Urothelium cell line (cell line): ENCODE results near the gene GLI3.
A peak's percentile ranks its signal among the peaks of the same experiment; 100 is the strongest.

ENCODE experiments used
- DNase-seq: peaks from one replicate; pipeline ENCODE4 v3.0.0; 2011; ENCODE audit warnings: low spot score, mixed read lengths
- FAIRE-seq: peaks from 2 replicates; lab custom pipeline; 2011; peaks lifted over from hg19 to GRCh38; lab: Jason Lieb, UNC

Gene GLI3

GRCh38 chr7:42236266-42236975 is 588 bp downstream of the GLI3 start:
- DNase-seq (peak; percentile 69), FAIRE-seq (peak; percentile 17)

GRCh38 chr7:42235741-42236161 is 1.3 kb downstream of the GLI3 start:
- peak; percentile 14 for DNase-seq

GRCh38 chr7:42234736-42235135 is 2.3 kb downstream of the GLI3 start:
- DNase-seq (no peak), FAIRE-seq (no peak)

More at GRCh38 chr7:42235741-42236161, 1.3 kb downstream of the GLI3 start:
- FAIRE-seq, result no peak

GRCh38 chr7:42233695-42234331 is 3.2 kb downstream of the GLI3 start:
- FAIRE-seq (peak; percentile 70), DNase-seq (no peak)

GRCh38 chr7:42233171-42233570 is 3.8 kb downstream of the GLI3 start:
- no peak for DNase-seq
- no peak for FAIRE-seq

- DNase-seq (peak; percentile 40), FAIRE-seq (no peak)
Measured at GRCh38 chr7:42232275-42232674, 4.7 kb downstream of the GLI3 start.

GRCh38 chr7:42231043-42231787 is 5.8 kb downstream of the GLI3 start:
- FAIRE-seq, result no peak

GRCh38 chr7:42227936-42228591 is 8.9 kb downstream of the GLI3 start:
- no peak for FAIRE-seq
- DNase-seq, result no peak

More at GRCh38 chr7:42231043-42231787, 5.8 kb downstream of the GLI3 start:
- DNase-seq, result no peak

- DNase-seq (no peak), FAIRE-seq (no peak)
Measured at GRCh38 chr7:42227541-42227935, 9.5 kb downstream of the GLI3 start.

- FAIRE-seq, result no peak
- DNase-seq, result no peak
Measured at GRCh38 chr7:42227021-42227420, 10.0 kb downstream of the GLI3 start.

GRCh38 chr7:42226354-42226941 is 10.6 kb downstream of the GLI3 start:
- DNase-seq (no peak), FAIRE-seq (no peak)

- FAIRE-seq (no peak), DNase-seq (no peak)
Measured at GRCh38 chr7:42224391-42225003, 12.5 kb downstream of the GLI3 start.

- FAIRE-seq, result no peak
- no peak for DNase-seq
Measured at GRCh38 chr7:42222891-42223290, 14.1 kb downstream of the GLI3 start.

GRCh38 chr7:42222125-42222524 is 14.9 kb downstream of the GLI3 start:
- DNase-seq, result no peak
- FAIRE-seq, result no peak

GRCh38 chr7:42221304-42221703 is 15.7 kb downstream of the GLI3 start:
- FAIRE-seq (peak; percentile 83), DNase-seq (no peak)

GRCh38 chr7:42219447-42219846 is 17.6 kb downstream of the GLI3 start:
- no peak for FAIRE-seq
- no peak for DNase-seq

GRCh38 chr7:42218248-42218647 is 18.8 kb downstream of the GLI3 start:
- FAIRE-seq, result no peak
- DNase-seq, result no peak

- FAIRE-seq (no peak), DNase-seq (no peak)
Measured at GRCh38 chr7:42217548-42217947, 19.5 kb downstream of the GLI3 start.

GRCh38 chr7:42217053-42217452 is 20.0 kb downstream of the GLI3 start:
- DNase-seq (no peak), FAIRE-seq (peak; percentile 27)

- DNase-seq, result no peak
- no peak for FAIRE-seq
Measured at GRCh38 chr7:42214060-42214679, 22.8 kb downstream of the GLI3 start.
